SHP77 (cell line): ENCODE results near the gene TAF4.
A peak's percentile ranks its signal among the peaks of the same experiment; 100 is the strongest.

Source experiments
- DNase-seq, 2 experiments: peaks; one replicate each; lab custom pipeline; 2025; lab: John Stamatoyannopoulos, UW

TAF4 gene

GRCh38 chr20:61964675-61965605 is 100.7 kb downstream of the TAF4 start:
- DNase-seq = no peak

GRCh38 chr20:61963885-61964674 is 101.6 kb downstream of the TAF4 start:
- DNase-seq = no peak

- DNase-seq = no peak
These were observed 102.5 kb downstream of the TAF4 start for GRCh38 chr20:61963149-61963548.

- DNase-seq = no peak
These were observed 104.8 kb downstream of the TAF4 start for GRCh38 chr20:61960836-61961235.

GRCh38 chr20:61958773-61959700 is 106.6 kb downstream of the TAF4 start:
- DNase-seq = peak in 1 of 2 experiments; percentile 9

GRCh38 chr20:61957961-61958715 is 107.5 kb downstream of the TAF4 start:
- DNase-seq = no peak

- DNase-seq = peak in 1 of 2 experiments; percentile 27
These were observed 109.0 kb downstream of the TAF4 start for GRCh38 chr20:61956396-61957342.

- DNase-seq = no peak
These were observed 109.8 kb downstream of the TAF4 start for GRCh38 chr20:61955668-61956395.

- peak; percentile 63 to 85 for DNase-seq
These were observed 111.2 kb downstream of the TAF4 start for GRCh38 chr20:61954276-61955021.

- peak; percentile 34 to 49 for DNase-seq
These were observed 112.4 kb downstream of the TAF4 start for GRCh38 chr20:61953037-61954021.

GRCh38 chr20:61951695-61952533 is 113.8 kb downstream of the TAF4 start:
- DNase-seq = no peak

GRCh38 chr20:61950641-61951071 is 115.0 kb downstream of the TAF4 start:
- DNase-seq = no peak

GRCh38 chr20:61949714-61950640 is 115.7 kb downstream of the TAF4 start:
- no peak for DNase-seq

- no peak for DNase-seq
These were observed 116.3 kb downstream of the TAF4 start for GRCh38 chr20:61949363-61949713.
